ENCODE results near the gene DOCK4.

Gene DOCK4

GRCh38 chr7:112047421-112047820 lies 158.8 kb downstream of the DOCK4 start:
- DNase-seq: no peak

- no peak for DNase-seq
Measured at GRCh38 chr7:112045222-112045621, 161.0 kb downstream of the DOCK4 start.

GRCh38 chr7:112042631-112043030 lies 163.6 kb downstream of the DOCK4 start:
- no peak for DNase-seq

- DNase-seq: no peak
Measured at GRCh38 chr7:112038353-112038752, 167.8 kb downstream of the DOCK4 start.

- no peak for DNase-seq
Measured at GRCh38 chr7:112036071-112036470, 170.1 kb downstream of the DOCK4 start.

- DNase-seq: no peak
Measured at GRCh38 chr7:112031689-112032088, 174.5 kb downstream of the DOCK4 start.

- no peak for DNase-seq
Measured at GRCh38 chr7:112025556-112025955, 180.6 kb downstream of the DOCK4 start.

GRCh38 chr7:112023786-112024185 lies 182.4 kb downstream of the DOCK4 start:
- DNase-seq: no peak

GRCh38 chr7:112023282-112023681 lies 182.9 kb downstream of the DOCK4 start:
- no peak for DNase-seq

- no peak for DNase-seq
Measured at GRCh38 chr7:112022128-112022527, 184.1 kb downstream of the DOCK4 start.

- no peak for DNase-seq
Measured at GRCh38 chr7:112021379-112022044, 184.7 kb downstream of the DOCK4 start.

- no peak for DNase-seq
Measured at GRCh38 chr7:112020800-112021199, 185.4 kb downstream of the DOCK4 start.

- no peak for DNase-seq
Measured at GRCh38 chr7:112019932-112020331, 186.3 kb downstream of the DOCK4 start.

- no peak for DNase-seq
Measured at GRCh38 chr7:112018305-112019030, 187.7 kb downstream of the DOCK4 start.

GRCh38 chr7:112015146-112015545 lies 191.1 kb downstream of the DOCK4 start:
- no peak for DNase-seq

- DNase-seq: no peak
Measured at GRCh38 chr7:112014347-112014746, 191.9 kb downstream of the DOCK4 start.

- no peak for DNase-seq
Measured at GRCh38 chr7:112013274-112013673, 192.9 kb downstream of the DOCK4 start.

- DNase-seq: no peak
Measured at GRCh38 chr7:112012242-112012641, 194.0 kb downstream of the DOCK4 start.

- DNase-seq: no peak
Measured at GRCh38 chr7:112010994-112011393, 195.2 kb downstream of the DOCK4 start.

- DNase-seq: no peak
Measured at GRCh38 chr7:112010109-112010508, 196.1 kb downstream of the DOCK4 start.

GRCh38 chr7:112009081-112009480 lies 197.1 kb downstream of the DOCK4 start:
- DNase-seq: no peak

- no peak for DNase-seq
Measured at GRCh38 chr7:112007185-112007584, 199.0 kb downstream of the DOCK4 start.

- no peak for DNase-seq
Measured at GRCh38 chr7:112006071-112006470, 200.1 kb downstream of the DOCK4 start.

- no peak for DNase-seq
Measured at GRCh38 chr7:112005205-112005775, 200.9 kb downstream of the DOCK4 start.

Measured in stimulated activated CD4-positive, alpha-beta T cell treated with anti-CD3 and anti-CD28 coated beads, Interleukin-2, amount 100 ng/mL, for 24 hours (primary cell).